OCI-LY3 (cell line): Measurements from ENCODE around the gene PKN3.

ENCODE experiments used
- H2AFZ ChIP-seq: fragments of 200-600, 300-600 bp; shearing (Covaris generic); 2 replicates; pipeline ENCODE4 v1.6.0; 2014; ENCODE audit warnings: antibody characterized with exemption, low read depth, low read length
- H3K27ac ChIP-seq: fragments of 200-600, 300-600 bp; sonication (generic); 2 replicates; pipeline ENCODE4 v1.5.1; 2014; ENCODE audit warnings: mild to moderate bottlenecking, low read length, moderate library complexity, mixed read lengths
- H3K27me3 ChIP-seq: fragments of 200-600, 300-600 bp; sonication (generic); 2 replicates; pipeline ENCODE4 v1.6.1; 2014; ENCODE audit warnings: low read depth, low read length, mixed read lengths
- H3K36me3 ChIP-seq: fragments of 200-600, 300-600 bp; sonication (generic); replicated peaks from 2 replicates; pipeline ENCODE3; 2014; ENCODE audit warnings: low read depth, low read length, mixed read lengths
- H3K4me1 ChIP-seq: fragments of 300-600, 200-600 bp; sonication (generic); 2 replicates; pipeline ENCODE4 v1.6.1; 2014; ENCODE audit warnings: low read length, mixed read lengths
- H3K4me2 ChIP-seq: fragments of 200-600, 300-600 bp; sonication (generic); 2 replicates; pipeline ENCODE4 v1.6.1; 2014; ENCODE audit warnings: low read length, mixed read lengths
- H3K4me3 ChIP-seq: fragments of 300-600, 200-600 bp; sonication (generic); 2 replicates; pipeline ENCODE4 v1.5.1; 2014; ENCODE audit warnings: antibody characterized with exemption, mild to moderate bottlenecking, low read length, moderate library complexity
- H3K79me2 ChIP-seq: fragments of 300-600, 200-600 bp; shearing (Covaris generic); 2 replicates; pipeline ENCODE4 v1.6.1; 2014; ENCODE audit warnings: mild to moderate bottlenecking, low read length, mixed read lengths
- H3K9ac ChIP-seq: fragments of 300-600, 200-600 bp; shearing (Covaris generic); 2 replicates; pipeline ENCODE4 v1.6.0; 2014; ENCODE audit warnings: mild to moderate bottlenecking, low read length, moderate library complexity
- H3K9me3 ChIP-seq: fragments of 200-600, 300-600 bp; shearing (Covaris generic); 2 replicates; pipeline ENCODE4 v1.6.1; 2014; ENCODE audit warnings: low read length, mixed read lengths; ENCODE audit not compliant: insufficient read depth
- H4K20me1 ChIP-seq: fragments of 200-600, 300-600 bp; sonication (generic); 2 replicates; pipeline ENCODE4 v1.6.1; 2016; ENCODE audit warnings: low read length, mixed read lengths; ENCODE audit not compliant: insufficient read depth
- CTCF ChIP-seq: fragments of 200-600, 300-600 bp; sonication (generic); IDR thresholded peaks from 2 replicates; pipeline ENCODE4 v1.5.1; 2014; ENCODE audit warnings: antibody characterized with exemption, low read length, low read depth
- EZH2phosphoT487 ChIP-seq: fragments of 200-600 bp; shearing (Covaris generic); IDR thresholded peaks from 2 replicates; pipeline ENCODE4 v1.6.1; 2018; ENCODE audit warnings: antibody characterized with exemption, mixed run types, low read depth

Gene PKN3

GRCh38 chr9:128718047-128718446, 15.7 kb downstream of the PKN3 start:
- Histone ChIP-seq H3K4me2 (no peak overlapping the region), H3K9me3 (no peaks in the 10 kb centered on the region), H3K9ac (no peak overlapping the region), H3K79me2 (peaks cover 3% of the 10 kb centered on the region), H2AFZ (no peak overlapping the region), H3K36me3 (peaks cover 3% of the 10 kb centered on the region), H3K4me3 (no peak overlapping the region), H4K20me1 (no peaks in the 10 kb centered on the region), H3K27me3 (no peaks in the 10 kb centered on the region), H3K4me1 (peaks cover 6% of the 10 kb centered on the region), H3K27ac (no peak overlapping the region)
- TF ChIP-seq CTCF (no peak), EZH2phosphoT487 (no peak)

- H3K9ac ChIP-seq, result no peak overlapping the region
- H3K36me3 ChIP-seq, result peaks cover 3% of the 10 kb centered on the region
- no peak overlapping the region for H3K4me3 ChIP-seq
- TF ChIP-seq CTCF, result no peak
- TF ChIP-seq EZH2phosphoT487, result no peak
- no peak overlapping the region for H2AFZ ChIP-seq
- peaks cover 7% of the 10 kb centered on the region for H3K79me2 ChIP-seq
- H3K27ac ChIP-seq, result no peak overlapping the region
- H4K20me1 ChIP-seq, result no peaks in the 10 kb centered on the region
- H3K27me3 ChIP-seq, result no peaks in the 10 kb centered on the region
- H3K9me3 ChIP-seq, result no peaks in the 10 kb centered on the region
- no peak overlapping the region for H3K4me2 ChIP-seq
- H3K4me1 ChIP-seq, result peaks cover 9% of the 10 kb centered on the region
Observed at GRCh38 chr9:128718475-128718874, 16.2 kb downstream of the PKN3 start.

DNA sequence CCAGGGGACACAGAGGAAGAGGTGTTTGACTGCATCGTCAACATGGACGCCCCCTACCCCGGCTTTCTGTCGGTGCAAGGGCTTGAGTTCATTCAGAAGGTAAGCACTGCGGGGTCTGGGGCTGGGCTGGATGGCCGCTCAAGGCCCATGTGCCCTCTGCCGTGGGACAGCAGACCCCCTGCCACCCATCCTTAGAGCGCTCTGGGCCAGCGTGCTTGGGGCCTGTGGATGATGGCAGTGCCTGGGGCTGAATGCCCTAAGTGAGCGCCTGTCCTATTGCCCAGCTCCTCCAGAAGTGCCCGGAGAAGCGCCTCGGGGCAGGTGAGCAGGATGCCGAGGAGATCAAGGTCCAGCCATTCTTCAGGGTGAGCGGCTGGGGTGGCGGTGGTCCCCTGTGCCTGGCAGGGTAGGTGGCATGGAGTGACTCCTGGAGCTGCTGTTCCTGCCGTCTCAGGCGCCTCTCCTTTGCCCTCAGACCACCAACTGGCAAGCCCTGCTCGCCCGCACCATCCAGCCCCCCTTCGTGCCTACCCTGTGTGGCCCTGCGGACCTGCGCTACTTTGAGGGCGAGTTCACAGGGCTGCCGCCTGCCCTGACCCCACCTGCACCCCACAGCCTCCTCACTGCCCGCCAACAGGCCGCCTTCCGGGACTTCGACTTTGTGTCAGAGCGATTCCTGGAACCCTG, 17.8 kb downstream of the PKN3 start:
- Histone ChIP-seq H3K4me2 (no peak overlapping the region), H3K79me2 (peaks cover 11% of the 10 kb centered on the region), H3K27me3 (no peaks in the 10 kb centered on the region), H3K4me1 (peaks cover 13% of the 10 kb centered on the region), H2AFZ (no peak overlapping the region), H3K4me3 (no peak overlapping the region), H3K9me3 (no peaks in the 10 kb centered on the region), H3K27ac (no peak overlapping the region), H3K9ac (no peak overlapping the region), H4K20me1 (no peaks in the 10 kb centered on the region), H3K36me3 (peaks cover 3% of the 10 kb centered on the region)
- TF ChIP-seq CTCF (no peak), EZH2phosphoT487 (no peak)

DNA sequence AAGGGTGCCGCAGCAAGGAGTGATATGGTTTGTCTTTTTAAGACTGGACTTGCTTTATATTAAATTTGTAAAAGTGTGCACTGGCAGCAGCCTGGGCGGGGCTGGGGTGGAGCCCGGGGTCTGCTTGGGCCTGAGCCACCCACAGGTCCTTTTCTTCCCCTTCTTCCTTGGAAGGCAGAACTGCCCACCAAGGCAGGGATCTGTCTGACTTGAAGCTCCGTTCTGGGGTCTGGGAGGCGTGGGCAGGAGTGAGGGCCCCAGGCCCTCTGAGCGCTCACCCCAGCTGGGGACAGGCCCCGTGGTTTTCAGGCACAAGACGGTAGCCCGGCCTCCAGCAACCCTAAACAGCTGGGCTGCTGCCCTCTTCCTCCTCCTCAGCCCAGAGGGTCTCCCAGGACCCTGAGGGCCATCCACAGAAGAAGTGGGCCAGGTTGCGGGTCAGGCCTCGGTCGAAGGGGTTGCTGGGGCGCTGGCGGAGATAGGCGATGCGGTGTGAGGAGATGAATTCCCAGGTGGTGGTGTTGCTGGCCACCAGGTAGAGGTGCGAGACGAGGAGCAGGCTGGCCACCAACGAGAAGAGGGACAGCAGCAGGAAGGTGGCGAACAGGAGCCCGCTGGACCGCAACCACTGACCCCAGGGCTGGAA, 18.7 kb downstream of the PKN3 start:
- no peaks in the 10 kb centered on the region for H4K20me1 ChIP-seq
- no peaks in the 10 kb centered on the region for H3K9me3 ChIP-seq
- H3K27ac ChIP-seq, result no peak overlapping the region
- H3K4me2 ChIP-seq, result no peak overlapping the region
- peaks cover 3% of the 10 kb centered on the region for H3K36me3 ChIP-seq
- TF ChIP-seq CTCF (no peak), EZH2phosphoT487 (no peak)
- no peak overlapping the region for H3K9ac ChIP-seq
- peaks cover 14% of the 10 kb centered on the region for H3K4me1 ChIP-seq
- H3K4me3 ChIP-seq, result no peak overlapping the region
- no peaks in the 10 kb centered on the region for H3K27me3 ChIP-seq
- no peak overlapping the region for H2AFZ ChIP-seq
- H3K79me2 ChIP-seq, result peaks cover 11% of the 10 kb centered on the region
